Left kidney (tissue), 2 donors: Measurements from ENCODE around the gene ZNF565. TPM values are rescaled to one million over a fixed set of nuclear protein-coding genes. Genes with fewer than 3 reads are reported as not detected.
A peak's percentile ranks its signal among the peaks of the same experiment; 100 is the strongest.
"Not testable (repeated sequence)": the region's sequence is repeated elsewhere in the genome, so short reads cannot be mapped to it uniquely, and the experiment has no call there.

ENCODE experiments used
- DNase-seq: peaks from one replicate; pipeline ENCODE4 v3.0.0-alpha.2; 2013
- polyA plus RNA-seq: library from polyadenylated mRNA; unstranded; fragments of 120-200 nt; gene quantifications from one replicate; pipeline ENCODE4 v1.2.1, GENCODE V29; 2013; ENCODE audit not compliant: insufficient read length

Gene ZNF565
- polyA plus RNA-seq, 1 donor = 8.1 TPM

DNA sequence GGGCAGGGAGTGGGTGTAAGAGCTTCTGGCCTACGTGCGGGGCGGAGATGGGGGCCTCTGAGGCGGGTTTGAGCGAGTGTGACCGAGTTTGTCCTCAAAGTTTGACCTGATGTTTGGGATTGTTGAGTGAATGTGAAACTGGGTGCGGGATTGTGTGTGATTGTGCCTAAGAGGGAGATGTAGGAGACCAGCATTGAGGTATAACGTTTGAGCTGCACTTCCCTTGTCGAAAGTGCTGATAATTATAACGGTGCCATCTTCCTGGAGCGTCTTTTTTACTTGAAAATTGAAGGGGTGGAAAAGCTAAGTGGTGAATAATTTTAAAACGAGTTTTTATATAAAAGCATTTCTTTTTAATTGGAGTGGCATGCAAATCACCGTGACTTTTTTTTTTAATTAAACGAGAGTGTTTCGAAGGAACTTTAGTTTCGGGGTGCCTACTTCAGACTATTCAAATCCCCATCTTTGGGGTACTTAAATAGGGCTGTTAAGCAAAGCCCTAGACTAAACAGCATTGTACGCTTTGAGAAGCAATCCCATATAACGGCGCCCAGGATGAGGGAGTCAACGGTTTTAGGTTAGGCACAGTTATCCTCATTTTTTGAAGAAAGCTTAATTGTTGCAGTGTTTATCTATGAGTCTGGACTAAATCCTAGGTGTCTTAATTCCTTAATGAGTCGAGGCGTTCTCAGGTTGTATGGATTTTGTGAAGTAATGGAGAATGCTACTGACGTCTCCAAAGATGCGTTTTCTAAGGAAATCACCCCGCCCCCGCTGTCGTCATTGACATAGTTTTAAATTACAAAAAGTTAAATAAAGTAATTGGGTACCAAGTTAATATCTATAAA, 1.0 kb upstream of the ZNF565 start:
- peak; percentile 61 for DNase-seq

DNA sequence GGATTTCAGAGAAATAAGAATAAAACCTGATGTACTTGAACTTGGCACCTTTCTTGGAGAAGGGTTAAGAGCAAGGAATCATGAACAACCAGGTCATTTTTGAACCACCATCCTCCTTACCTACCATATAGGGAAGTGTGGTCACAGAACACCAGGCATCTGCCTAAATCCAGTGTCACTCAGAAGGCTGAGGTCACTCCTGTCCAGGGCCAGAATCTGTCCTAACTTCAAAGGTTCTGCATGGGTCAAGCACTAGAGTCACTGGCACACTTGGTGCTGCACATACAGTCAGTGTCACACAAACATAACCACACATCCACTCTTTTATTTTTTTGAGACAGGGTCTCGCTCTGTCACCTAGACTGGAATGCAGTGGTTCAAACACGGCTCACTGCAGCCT, 1.6 kb downstream of the ZNF565 start:
- DNase-seq = no peak

DNA sequence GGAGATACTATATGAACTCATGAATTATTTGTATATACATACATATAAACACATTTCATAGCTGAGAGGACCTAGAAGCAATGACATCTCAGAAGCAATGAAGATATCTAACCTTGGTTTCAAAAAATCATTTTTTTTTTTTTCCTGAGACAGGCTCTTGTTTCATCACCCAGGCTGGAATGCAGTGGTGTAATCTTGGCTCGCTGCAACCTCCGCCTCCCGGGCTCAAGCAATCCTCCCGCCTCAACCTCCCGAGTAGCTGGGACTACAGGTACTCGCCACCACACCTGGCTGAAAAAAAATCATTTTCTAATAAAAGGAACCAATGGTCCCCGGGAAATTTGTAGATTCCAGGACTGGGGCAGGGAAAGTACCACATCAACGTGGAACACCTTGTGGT, 4.0 kb downstream of the ZNF565 start:
- DNase-seq = no peak

DNA sequence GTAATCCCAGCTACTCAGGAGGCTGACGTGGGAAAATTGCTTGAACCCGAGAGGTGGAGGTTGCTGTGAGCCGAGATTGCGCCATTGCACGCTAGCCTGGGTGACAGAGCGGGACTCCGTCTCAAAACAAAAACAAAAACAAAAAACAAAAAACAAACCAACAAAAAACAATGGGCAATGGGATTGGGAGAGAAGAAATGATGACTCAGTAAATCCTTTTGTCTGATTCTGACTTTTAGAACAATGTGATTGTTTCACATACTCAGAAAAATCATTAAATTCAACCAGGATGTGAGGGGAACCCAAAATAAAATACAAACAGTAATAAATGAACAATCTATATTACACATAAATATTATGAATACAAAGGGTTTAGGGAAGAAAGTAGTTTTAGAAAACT, 5.1 kb downstream of the ZNF565 start:
- DNase-seq = no peak

DNA sequence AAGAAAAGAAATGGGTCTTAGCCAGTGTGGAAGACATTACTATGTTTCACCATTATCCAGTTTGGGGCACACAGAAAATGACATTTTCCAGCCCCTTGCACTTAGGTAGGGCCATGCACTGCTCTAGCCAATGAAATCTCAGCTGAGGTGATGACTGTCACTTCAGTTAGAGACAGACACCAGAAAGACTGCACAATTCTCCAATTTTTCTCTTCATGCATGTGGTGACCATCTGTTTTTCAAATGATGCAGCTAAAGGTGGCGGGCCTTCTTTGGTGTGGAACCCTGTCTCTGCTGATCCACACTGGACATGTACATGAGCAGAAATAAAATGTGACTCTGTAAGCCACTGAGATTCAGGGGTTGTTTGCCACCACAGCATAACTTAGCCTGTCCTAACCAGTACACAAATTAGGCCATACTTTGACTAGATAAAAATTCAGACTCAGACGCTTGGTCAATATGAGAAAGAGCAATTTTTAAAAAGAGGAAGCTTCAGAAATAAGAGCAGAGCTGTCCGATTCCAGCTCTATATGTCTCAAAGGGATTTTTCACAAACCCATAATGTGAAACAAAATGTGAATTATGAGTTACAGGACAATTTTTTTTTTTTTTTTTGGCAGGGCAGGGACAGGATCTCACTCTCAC, 6.7 kb downstream of the ZNF565 start:
- DNase-seq = no peak

DNA sequence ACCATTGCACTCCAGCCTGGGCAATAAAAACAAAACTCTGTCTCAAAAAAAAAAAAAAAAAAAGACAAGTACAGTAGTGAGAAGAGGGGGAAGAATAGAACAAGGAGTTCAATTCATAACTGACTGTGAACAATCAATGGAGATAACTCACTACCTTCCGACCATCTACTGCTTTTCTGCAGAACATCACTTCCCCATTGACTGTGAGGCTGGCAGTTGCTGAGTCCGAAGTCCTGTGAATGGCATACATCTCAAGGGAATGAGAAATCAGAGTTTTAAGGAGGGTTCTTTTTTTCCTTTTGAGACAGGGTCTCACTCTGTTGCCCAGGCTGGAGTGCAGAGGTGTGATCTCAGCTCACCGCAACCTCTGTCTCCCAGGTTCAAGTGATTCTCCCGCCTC, 11.2 kb downstream of the ZNF565 start:
- DNase-seq = no peak

DNA sequence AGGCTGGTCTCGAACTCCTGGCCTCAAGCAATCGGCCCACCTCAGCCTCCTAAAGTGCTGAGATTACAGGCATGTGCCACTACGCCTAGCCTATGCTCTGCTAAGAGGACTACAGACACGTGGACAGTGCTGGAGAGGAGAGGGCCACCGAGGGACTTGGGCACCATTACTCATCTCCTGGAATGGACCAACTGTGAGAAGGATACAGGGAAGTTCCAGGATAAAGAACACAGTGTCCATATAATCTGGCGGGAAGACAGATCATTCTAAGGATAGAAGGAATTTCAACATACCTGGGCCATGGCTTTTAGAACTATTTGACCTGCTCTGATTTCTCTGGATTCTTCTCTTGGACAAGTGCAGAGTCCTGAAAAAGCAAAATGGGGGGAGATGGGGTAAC, 12.8 kb downstream of the ZNF565 start:
- DNase-seq = no peak

DNA sequence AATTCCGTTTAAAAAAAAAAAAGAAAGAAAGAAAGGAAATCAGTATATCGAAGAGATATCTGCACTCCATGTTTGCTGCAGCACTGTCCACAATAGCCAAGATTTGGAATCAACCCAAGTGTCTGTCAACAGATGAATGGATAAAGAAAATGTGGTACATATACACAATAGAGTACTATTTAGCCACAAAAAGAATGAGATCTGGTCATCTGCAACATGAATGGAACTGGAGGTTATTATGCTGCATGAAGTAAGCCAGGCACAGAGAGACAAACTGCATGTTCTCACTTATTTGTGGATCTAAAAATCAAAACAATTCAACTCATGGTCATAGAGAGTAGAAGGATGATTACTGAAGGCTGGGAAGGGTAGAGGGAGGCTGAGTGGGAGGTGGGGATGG, 16.3 kb downstream of the ZNF565 start:
- DNase-seq = no peak

DNA sequence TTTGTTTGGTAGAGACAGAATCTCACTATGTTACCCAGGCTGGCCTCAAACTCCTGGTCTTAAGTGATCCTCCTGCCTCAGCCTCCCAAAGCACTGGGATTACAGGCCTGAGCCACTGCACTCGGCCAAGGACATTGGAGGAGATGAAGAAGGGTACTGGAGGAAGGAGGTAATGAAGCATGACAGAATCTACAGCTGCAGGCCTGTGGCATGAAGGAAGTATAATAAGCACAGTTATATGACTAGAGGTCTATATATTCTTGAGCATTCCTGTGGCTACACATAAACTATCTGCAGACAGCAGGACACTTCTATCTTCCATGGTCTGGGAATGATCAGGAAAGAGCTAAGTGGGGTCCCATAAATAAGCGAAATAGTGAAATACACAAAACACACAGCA, 18.2 kb downstream of the ZNF565 start:
- DNase-seq = no peak

DNA sequence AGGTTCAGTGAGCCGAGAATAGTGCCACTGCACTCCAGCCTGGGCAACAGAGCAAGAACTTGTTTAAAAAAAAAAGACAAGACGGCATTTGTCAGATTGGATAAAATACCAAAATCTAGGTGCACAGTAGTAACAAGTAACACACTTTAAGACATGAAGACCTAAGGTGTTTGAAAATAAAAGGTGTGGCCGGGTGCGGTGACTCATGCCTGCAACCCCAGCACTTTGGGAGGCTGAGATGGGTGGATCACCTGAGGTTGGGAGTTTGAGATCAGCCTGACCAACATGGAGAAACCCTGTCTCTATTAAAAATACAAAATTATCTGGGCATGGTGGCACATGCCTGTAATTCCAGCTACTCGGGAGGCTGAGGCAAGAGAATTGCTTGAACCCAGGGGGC, 27.7 kb downstream of the ZNF565 start:
- DNase-seq = not testable (repeated sequence)

DNA sequence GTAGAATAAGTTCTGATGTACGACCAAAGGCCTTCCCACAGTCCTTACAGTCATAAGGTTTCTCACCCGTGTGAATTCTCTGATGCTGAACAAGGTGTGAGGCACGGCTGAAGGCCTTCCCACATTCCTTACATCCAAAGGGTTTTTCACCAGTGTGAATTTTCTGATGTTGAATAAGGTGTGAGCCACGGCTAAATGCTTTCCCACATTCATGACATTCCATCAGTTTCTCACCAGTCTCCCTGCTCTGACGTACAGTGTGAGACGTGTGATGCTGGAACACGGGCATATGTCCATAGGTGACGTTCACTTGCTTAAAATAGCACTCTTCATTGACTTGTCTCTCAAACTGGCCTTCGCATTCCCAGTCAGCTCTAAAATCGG, 31.2 kb downstream of the ZNF565 start:
- DNase-seq = no peak

DNA sequence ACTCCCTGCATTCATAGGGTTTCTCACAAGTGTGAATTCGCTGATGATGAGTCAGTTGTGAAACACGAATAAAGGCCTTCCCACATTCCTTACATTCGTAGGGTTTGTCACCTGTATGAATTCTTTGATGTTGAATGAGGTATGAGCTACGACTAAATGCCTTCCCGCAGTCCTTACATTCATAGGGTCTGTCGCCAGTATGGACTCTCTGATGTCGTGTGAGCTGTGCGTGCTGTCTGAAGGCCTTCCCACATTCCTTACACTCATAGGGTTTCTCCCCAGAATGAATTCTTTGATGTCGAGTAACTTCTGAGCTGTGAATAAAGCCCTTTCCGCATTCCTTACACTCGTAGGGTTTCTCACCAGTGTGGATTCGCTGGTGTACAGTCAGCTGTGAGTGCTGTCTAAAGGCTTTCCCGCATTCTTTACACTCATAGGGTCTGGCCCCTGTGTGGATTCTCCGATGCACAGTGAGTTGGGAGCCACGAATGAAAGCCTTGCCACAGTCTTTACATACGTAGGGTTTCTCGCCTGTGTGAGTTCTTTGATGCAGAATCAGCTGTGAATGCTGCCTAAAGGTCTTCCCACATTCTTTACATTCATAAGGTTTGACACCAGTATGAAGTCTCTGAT, 31.7 kb downstream of the ZNF565 start:
- no peak for DNase-seq

DNA sequence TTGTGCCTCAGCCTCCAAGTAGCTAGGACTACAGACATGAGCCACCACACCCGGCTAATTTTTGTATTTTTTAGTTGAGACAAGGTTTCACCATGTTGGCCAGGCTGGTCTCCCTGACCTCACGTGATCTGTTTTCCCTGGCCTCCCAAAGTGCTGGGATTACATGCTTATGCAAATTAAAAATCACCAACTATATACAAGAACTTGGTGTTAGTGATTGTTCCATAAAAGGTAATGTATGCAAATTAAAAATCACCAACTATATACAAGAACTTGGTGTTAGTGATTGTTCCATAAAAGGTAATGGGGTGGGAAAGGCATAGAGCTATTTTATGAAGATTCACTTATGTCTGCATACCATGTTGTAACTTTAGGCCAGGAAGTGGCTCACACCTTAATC, 35.4 kb downstream of the ZNF565 start:
- not testable (repeated sequence) for DNase-seq

DNA sequence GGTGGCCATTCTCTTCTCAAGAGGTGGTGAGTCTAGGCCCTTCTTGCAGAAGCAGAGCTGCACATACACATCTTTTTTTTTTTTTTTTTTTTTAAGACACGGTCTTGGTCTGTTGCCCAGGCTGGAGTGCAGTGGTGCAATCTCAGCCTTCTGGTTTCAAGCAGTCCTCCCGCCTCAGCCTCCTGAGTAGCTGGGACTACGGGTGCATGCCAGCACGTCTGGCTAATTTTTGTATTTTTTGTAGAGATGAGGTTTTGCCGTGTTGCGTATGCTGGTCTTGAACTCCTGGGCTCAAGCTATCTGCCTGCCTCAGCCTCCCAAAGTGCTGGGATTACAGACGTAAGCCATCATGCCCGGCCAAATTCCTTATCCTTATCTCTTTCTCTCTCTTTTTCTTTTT, 40.6 kb downstream of the ZNF565 start:
- not testable (repeated sequence) for DNase-seq

DNA sequence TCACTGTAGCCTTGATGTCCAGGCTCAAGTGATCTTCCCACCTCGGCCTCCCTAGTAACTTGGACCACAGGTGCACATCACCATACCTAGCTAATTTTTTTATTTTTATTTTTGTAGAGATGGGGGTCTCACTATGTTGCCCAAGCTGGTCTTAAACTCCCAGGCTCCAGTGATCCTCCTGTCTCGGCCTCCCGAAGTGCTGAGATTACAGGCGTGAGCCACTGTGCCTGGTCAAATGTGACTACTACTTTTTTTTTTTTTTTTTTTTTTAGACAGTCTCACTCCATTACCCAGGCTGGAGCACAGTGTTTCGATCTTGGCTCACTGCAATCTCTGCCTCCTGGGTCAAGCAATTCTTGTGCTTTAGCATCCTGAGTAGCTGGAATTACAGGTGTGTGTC, 41.6 kb downstream of the ZNF565 start:
- no peak for DNase-seq

DNA sequence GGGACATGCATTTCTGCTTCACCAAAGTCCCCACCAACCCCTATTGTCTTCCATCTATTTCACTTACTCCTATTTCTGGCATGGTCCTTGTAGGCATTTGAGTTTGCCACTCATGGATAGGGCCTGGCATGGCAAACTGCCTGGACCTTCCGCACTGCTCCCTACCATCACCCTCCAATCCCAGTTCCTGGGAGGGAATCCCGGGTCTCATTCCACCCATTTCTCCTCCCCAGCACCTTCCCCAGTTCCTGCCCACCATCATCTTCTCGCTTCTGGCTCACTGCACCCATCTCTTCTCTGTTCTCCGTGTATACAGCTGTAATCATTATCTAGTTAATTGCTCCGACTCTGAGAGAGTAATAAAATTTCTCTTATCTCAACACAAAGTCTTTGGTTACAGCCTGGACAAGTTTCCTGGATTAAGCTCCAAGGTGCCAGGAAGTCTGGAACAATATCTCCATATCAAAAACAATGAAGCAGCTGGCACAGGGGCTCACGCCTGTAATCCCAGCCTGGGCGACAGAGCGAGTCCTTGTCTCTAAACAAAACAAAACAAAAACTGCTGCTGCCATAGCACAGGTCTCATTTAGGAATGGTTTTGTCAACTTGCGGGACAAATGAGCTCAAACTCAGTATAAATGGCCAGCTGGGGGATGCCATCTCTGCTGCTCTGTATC, 45.2 kb downstream of the ZNF565 start:
- peak; percentile 67 for DNase-seq

DNA sequence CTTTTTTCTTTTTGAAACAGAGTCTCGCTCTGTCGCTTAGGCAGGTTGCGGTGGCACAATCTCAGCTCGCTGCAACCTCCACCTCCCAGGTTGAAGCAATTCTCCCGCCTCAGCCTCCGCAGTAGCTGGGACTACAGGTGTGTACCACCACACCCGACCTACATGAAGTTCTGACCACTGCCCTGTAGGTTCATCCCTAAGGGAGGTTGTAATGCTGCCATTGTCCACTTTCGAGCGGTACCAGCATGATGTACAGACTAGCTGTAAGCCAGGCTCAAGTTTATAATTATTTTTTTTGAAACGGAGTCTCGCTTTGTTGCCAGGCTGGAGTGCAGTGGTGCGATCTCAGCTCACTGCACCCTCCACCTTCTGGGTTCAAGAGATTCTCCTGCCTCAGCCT, 50.7 kb downstream of the ZNF565 start:
- DNase-seq = no peak

DNA sequence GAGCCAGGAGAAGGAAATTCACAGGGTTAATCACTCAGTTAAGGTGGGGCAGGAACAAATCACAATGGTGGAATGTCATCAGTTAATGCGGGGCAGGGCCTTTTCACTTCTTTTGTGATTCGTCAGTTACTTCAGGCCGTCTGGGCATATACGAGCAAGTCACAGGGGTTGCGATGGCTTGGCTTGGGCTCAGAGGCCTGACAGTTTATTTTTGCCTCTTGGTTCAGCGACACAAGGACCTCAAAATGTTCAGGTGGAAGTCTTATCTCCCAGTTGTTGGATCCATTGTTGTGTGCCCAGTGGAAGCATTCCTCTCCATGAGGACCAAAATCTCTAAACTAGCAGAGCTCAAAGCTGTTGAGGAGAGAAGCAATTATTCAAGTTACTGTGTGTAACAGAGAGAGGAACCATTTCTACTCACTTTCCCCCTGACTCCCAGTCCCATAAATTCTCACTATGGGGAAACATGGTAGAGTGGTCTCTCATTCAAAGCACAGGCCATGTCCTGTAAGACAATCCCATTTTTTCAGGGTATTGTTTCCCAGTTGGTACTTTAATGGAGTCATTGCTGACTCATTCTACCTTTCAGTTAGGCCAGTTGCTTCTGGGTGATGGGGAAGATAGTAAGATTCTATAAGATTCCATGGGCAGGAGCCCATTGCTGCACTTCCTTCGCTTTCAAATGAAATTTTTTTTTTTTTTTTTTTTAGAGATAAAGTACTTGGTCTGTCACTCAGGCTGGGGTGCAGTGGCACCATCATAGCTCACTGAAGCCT, 53.5 kb downstream of the ZNF565 start:
- DNase-seq = no peak

DNA sequence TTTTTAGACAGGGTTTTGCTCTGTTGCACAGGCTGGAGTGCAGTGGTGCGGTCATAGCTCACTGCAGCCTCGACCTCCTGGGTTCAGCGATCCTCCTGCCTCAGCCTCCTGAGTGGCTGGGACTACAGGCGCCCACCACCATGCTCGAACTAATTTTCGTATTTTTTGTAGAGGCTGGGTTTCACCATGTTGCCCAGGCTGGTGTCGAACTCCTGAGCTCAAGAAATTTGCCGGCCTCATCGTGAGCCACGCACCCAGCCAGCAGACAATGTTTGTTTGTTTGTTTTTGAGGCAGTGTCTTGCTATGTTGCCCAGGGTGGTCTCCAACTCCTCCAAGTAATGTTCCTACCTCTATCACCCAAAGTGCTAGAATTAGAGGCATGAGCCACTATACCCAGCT, 61.3 kb downstream of the ZNF565 start:
- DNase-seq = no peak

DNA sequence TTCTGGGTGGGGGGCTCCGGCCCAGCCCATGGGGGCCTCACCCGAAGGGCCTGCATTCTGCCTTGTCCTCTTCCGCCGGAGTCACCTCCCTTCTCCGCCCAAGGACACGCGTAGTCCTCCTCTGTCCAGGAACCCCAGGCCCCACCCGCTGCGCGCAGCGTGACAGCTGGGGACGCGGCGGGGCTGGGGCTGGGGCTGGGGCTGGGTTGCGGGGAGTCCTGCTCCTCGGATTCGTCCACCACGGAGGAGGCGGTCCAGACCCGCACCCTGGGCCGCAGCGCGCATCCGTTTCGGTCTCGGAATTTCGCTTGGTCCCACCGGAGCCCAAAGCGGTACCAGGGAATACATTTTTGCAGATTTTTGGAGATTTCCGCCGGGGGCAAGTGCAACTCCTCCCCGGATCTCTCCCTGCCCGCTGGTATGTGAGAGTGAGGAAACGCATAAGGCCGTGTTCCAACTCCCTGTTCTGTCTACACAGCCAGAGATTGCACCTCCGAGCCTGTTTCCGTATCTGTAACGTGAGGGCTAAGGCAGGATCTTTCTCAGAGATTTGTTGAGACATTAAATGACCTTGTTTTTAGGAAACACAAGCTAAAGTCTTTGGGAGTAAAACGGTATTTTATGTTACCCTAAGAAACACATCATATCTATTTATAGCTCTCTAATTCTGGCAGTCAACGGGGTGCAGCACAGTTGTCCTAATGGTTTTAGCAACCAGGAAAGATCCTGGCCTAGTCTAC, 61.9 kb downstream of the ZNF565 start, which contains the start of gene COX7A1:
Gene COX7A1 (minus strand): TSS at position 96 of the 740 bp plus-strand sequence. CDS start 40 bp downstream, at position 56.
- DNase-seq = peak; percentile 46

DNA sequence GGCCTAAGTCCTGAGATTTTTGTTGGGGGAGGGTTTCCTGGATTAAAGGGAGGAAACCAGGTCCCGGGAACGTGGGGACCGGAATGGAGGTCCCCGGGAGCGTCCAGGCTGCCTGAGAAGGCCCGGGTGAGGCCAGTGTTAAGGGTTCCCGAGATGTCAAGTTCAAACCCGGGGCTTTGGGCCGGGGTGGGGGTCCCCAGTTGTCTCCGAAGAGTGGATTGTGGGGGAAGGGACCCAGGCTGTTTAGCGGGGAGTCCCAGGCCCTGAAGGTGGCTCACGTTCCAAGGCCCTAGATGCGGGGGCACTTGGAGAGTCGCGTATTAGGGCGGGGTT, 62.5 kb downstream of the ZNF565 start:
- no peak for DNase-seq
